GM12875 (cell line): ENCODE data around the gene MAPK10.

ENCODE experiments used
- H3K4me3 ChIP-seq: one replicate; pipeline ENCODE4 v1.5.1; 2011; ENCODE audit warnings: low read depth, low read length, control low read depth
- TF ChIP-seq, protein P1 (sequence below): IDR thresholded peaks from 2 replicates; pipeline ENCODE4 v1.5.1; 2011; ENCODE audit warnings: low read depth, mild to moderate bottlenecking, control low read depth, inconsistent platforms, low read length, moderate library complexity, borderline replicate concordance; ENCODE audit not compliant: insufficient read depth

Gene MAPK10

GRCh38 chr4:86359944-86360478 is at the start of gene MAPK10:
Gene MAPK10, minus strand, starts transcription at chr4:86360053.
- TF ChIP-seq, protein P1, sequence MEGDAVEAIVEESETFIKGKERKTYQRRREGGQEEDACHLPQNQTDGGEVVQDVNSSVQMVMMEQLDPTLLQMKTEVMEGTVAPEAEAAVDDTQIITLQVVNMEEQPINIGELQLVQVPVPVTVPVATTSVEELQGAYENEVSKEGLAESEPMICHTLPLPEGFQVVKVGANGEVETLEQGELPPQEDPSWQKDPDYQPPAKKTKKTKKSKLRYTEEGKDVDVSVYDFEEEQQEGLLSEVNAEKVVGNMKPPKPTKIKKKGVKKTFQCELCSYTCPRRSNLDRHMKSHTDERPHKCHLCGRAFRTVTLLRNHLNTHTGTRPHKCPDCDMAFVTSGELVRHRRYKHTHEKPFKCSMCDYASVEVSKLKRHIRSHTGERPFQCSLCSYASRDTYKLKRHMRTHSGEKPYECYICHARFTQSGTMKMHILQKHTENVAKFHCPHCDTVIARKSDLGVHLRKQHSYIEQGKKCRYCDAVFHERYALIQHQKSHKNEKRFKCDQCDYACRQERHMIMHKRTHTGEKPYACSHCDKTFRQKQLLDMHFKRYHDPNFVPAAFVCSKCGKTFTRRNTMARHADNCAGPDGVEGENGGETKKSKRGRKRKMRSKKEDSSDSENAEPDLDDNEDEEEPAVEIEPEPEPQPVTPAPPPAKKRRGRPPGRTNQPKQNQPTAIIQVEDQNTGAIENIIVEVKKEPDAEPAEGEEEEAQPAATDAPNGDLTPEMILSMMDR: no peak
- no peak within 1 kb of the TSS for H3K4me3 ChIP-seq

- no peak overlapping the region for H3K4me3 ChIP-seq
- TF ChIP-seq, protein P1: no peak
These were observed 43.7 kb upstream of the MAPK10 start for GRCh38 chr4:86403575-86403974.

GRCh38 chr4:86401826-86402225 is 42.0 kb upstream of the MAPK10 start:
- TF ChIP-seq, protein P1: no peak
- H3K4me3 ChIP-seq: no peak overlapping the region

- H3K4me3 ChIP-seq: no peak overlapping the region
- TF ChIP-seq, protein P1: no peak
These were observed 40.4 kb upstream of the MAPK10 start for GRCh38 chr4:86400216-86400615.

DNA sequence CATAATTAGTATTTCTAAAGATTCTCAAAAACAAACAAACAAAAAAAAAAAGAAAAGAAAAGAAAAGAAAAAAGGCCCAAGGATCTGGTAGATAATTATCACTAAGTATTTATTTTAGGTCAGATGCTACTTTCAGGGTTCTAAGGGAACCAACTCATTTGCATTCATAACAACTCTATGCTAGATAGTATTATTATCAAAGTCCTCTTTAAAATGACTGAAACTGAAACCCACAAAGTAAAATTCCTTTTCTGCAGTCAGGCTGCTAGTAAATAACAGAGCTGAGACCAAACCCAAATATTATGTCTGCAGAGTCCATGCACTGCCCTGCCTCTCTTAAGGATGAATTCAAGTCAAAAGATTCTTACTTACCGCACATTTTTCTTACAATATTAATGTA is 38.3 kb upstream of the MAPK10 start:
- TF ChIP-seq, protein P1: no peak
- no peak overlapping the region for H3K4me3 ChIP-seq

DNA sequence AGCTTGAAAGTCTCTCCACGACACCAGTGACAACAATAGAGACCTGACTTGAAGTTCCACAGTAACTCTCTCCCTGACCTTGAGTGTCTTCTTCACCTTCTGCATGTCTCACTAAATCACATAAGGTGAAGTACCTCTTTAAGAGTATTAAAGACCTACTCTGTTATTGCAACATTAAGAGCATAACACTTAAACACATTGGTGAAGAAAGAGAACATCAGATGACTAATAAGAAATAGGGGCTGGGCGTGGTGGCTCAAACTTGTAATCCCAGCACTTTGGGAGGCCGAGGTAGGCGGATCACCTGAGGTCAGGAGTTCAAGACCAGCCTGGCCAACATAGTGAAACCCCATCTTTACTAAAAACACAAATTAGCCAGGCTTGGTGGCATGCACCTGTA is 33.9 kb upstream of the MAPK10 start:
- H3K4me3 ChIP-seq: no peak overlapping the region
- TF ChIP-seq, protein P1: no peak

- H3K4me3 ChIP-seq: no peak overlapping the region
- TF ChIP-seq, protein P1: no peak
These were observed 29.8 kb upstream of the MAPK10 start for GRCh38 chr4:86389664-86390063.
